NB4 (cell line): ENCODE measurements around the gene LMTK3.

Source experiments
- DNase-seq: peaks from one replicate; pipeline ENCODE4 v3.0.0; 2010; ENCODE audit warnings: low read depth
- H3K4me3 ChIP-seq: one replicate; pipeline ENCODE4 v1.5.1; 2011; ENCODE audit warnings: mild to moderate bottlenecking, low read depth, low read length, moderate library complexity
- MYC ChIP-seq: IDR thresholded peaks from 2 replicates; pipeline ENCODE4 v1.6.1; 2011; ENCODE audit warnings: low read depth, low read length
- POLR2A ChIP-seq: IDR thresholded peaks from 2 replicates; pipeline ENCODE4 v1.6.1; 2011; ENCODE audit warnings: mild to moderate bottlenecking; ENCODE audit not compliant: insufficient read length; ENCODE audit errors: extremely low read depth
- TF ChIP-seq, protein P1 (sequence below): IDR thresholded peaks from 2 replicates; pipeline ENCODE4 v1.6.1; 2011; ENCODE audit warnings: low read depth, low read length
- TF ChIP-seq, protein P2 (sequence below): IDR thresholded peaks from one replicate; pipeline ENCODE4 v1.5.1; 2012; ENCODE audit warnings: low read depth, low read length

Gene LMTK3, protein sequence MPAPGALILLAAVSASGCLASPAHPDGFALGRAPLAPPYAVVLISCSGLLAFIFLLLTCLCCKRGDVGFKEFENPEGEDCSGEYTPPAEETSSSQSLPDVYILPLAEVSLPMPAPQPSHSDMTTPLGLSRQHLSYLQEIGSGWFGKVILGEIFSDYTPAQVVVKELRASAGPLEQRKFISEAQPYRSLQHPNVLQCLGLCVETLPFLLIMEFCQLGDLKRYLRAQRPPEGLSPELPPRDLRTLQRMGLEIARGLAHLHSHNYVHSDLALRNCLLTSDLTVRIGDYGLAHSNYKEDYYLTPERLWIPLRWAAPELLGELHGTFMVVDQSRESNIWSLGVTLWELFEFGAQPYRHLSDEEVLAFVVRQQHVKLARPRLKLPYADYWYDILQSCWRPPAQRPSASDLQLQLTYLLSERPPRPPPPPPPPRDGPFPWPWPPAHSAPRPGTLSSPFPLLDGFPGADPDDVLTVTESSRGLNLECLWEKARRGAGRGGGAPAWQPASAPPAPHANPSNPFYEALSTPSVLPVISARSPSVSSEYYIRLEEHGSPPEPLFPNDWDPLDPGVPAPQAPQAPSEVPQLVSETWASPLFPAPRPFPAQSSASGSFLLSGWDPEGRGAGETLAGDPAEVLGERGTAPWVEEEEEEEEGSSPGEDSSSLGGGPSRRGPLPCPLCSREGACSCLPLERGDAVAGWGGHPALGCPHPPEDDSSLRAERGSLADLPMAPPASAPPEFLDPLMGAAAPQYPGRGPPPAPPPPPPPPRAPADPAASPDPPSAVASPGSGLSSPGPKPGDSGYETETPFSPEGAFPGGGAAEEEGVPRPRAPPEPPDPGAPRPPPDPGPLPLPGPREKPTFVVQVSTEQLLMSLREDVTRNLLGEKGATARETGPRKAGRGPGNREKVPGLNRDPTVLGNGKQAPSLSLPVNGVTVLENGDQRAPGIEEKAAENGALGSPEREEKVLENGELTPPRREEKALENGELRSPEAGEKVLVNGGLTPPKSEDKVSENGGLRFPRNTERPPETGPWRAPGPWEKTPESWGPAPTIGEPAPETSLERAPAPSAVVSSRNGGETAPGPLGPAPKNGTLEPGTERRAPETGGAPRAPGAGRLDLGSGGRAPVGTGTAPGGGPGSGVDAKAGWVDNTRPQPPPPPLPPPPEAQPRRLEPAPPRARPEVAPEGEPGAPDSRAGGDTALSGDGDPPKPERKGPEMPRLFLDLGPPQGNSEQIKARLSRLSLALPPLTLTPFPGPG (N-terminal part only)

GRCh38 chr19:48511800-48512503 lies at the start of gene LMTK3:
LMTK3 (minus strand) TSS chr19:48511835; CDS start chr19:48511576, 259 bp downstream.
- DNase-seq, result peak; percentile 86
- H3K4me3 ChIP-seq, result no peak within 1 kb of the TSS

GRCh38 chr19:48561412-48561811 lies 49.8 kb upstream of the LMTK3 start:
- DNase-seq, result no peak
- no peak overlapping the region for H3K4me3 ChIP-seq
- TF ChIP-seq, protein P1, sequence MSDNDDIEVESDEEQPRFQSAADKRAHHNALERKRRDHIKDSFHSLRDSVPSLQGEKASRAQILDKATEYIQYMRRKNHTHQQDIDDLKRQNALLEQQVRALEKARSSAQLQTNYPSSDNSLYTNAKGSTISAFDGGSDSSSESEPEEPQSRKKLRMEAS, result no peak
- TF ChIP-seq MYC (no peak), POLR2A (no peak)
- TF ChIP-seq, protein P2, sequence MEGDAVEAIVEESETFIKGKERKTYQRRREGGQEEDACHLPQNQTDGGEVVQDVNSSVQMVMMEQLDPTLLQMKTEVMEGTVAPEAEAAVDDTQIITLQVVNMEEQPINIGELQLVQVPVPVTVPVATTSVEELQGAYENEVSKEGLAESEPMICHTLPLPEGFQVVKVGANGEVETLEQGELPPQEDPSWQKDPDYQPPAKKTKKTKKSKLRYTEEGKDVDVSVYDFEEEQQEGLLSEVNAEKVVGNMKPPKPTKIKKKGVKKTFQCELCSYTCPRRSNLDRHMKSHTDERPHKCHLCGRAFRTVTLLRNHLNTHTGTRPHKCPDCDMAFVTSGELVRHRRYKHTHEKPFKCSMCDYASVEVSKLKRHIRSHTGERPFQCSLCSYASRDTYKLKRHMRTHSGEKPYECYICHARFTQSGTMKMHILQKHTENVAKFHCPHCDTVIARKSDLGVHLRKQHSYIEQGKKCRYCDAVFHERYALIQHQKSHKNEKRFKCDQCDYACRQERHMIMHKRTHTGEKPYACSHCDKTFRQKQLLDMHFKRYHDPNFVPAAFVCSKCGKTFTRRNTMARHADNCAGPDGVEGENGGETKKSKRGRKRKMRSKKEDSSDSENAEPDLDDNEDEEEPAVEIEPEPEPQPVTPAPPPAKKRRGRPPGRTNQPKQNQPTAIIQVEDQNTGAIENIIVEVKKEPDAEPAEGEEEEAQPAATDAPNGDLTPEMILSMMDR, result no peak

More at GRCh38 chr19:48511800-48512503, at the start of gene LMTK3:
- TF ChIP-seq POLR2A (no peak), MYC (no peak)
- TF ChIP-seq, protein P1, result no peak
- TF ChIP-seq, protein P2, result no peak

DNA sequence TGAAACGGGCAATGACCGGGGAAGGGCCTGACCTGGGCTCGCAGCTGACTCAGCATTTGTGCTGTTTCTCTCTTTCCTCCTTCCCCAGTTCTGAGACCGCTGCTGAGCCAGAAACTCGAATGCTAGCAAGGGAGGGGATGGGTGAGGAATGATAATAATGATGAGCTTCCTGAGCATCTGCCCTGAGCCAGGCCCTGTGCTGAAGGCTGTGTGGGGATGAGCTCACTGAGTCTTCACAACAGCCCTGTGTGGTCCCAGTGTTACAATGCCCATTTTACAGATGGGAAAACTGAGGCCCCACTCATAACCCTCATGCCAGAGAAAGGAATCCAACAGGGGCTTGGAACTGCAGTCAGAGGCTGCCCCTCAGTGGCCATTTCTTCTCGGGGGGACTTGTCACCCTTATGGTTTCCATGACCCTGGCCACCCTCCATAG lies 48.5 kb upstream of the LMTK3 start:
- no peak overlapping the region for H3K4me3 ChIP-seq
- TF ChIP-seq POLR2A (no peak), MYC (peak; percentile 56)
- TF ChIP-seq, protein P2, result peak; percentile 57
- TF ChIP-seq, protein P1, result peak; percentile 45; the same call in 1 of the 2 replicates
- DNase-seq, result peak; percentile 77

- DNase-seq, result no peak
- TF ChIP-seq, protein P1, result no peak
- TF ChIP-seq POLR2A (no peak), MYC (no peak)
- TF ChIP-seq, protein P2, result no peak
- no peak overlapping the region for H3K4me3 ChIP-seq
Measured at GRCh38 chr19:48558018-48558684, 46.5 kb upstream of the LMTK3 start.
